ENCODE data around the gene TTYH3.

TTYH3 gene

DNA sequence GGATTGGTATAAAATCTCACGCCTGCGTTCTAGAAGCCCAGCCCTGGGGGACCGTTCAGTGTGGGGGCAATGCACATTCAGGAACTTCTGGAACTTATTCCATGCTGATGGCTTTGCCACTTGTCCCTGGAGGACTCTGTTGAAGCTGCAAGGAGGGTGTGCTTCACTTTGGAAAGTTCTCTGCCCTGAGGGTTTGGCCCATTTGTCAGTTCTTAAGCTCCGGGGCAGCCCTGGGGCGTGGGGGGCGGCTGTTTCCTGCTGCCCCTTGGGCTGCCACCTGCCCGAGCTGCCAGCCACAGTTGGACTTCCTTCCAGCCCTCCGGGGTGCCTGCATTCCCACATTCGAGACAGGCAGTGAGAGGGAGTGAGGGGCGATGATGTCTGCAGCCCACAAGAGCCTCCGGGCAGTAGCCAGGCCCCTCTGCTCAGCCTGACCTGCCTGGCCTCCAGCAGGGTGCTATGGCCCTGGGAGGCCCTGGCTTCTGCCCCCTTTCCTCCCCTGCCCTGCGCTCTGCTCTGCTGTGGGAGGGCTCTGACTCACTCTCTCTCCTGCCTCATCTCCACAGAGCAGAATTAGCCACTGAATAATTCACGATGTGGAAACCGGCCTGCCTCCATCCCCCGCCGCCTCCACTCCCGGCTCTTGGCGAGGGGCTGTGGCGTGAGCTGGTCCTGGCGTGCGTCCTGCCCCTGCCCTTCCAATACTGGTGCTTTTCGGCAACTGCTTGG, 1.9 kb downstream of the TTYH3 start:
- DNase-seq (ENCODE audit: extremely low read depth in 1 of 2, low read depth in 1 of 2), result no peak

GRCh38 chr7:2634267-2635145, 2.7 kb downstream of the TTYH3 start:
- no peak for DNase-seq (ENCODE audit: extremely low read depth in 1 of 2, low read depth in 1 of 2)

DNA sequence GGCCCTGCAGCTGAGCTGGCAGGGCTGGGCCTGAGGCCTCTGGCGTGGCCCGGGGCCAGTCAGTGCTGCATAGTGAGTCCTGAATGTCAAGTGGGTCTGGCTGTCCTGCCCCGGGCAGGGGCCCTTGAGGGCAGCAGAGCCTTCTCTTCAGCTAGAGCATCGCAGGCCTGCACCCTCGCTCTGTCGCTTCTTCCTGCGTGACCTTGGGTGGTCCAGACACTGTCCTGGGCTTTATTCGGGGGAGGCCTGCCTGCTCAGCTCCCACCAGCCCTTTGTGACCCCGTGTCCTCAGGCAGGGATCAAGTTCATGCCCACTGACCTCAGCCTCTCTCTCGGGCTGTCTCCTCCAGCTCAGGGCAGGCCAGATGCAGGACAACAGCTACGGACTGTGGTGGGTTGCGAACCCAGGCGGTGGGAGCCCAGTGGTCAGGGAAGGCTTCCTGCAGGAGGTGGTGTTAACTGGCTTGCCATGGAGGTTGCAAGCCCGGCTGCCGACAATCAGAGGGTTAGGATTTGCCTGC, 3.4 kb downstream of the TTYH3 start:
- no peak for DNase-seq (ENCODE audit: extremely low read depth in 1 of 2, low read depth in 1 of 2)

GRCh38 chr7:2635810-2636701, 4.3 kb downstream of the TTYH3 start:
- no peak for DNase-seq (ENCODE audit: extremely low read depth in 1 of 2, low read depth in 1 of 2)

DNA sequence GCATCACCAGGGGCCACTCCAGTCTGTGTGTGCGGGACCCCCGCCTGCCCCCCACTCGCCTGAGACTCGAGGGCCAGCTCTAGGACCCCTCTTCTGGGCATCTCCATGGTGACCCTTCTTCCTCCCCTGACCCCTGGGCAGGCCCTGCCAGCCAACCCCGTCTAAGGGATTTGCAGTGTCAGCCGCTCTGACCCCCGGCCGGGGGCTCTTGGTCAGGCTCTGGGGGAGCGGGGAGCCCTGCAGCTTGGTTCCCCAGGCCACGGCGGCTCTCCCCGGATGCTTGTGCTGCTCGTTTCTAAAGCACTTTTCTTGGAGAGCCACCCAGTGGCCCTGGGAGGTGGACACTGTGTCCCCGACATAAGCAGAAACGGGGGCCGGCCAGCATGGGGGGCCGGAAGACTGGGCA, 5.3 kb downstream of the TTYH3 start:
- no peak for DNase-seq (ENCODE audit: extremely low read depth in 1 of 2, low read depth in 1 of 2)

DNA sequence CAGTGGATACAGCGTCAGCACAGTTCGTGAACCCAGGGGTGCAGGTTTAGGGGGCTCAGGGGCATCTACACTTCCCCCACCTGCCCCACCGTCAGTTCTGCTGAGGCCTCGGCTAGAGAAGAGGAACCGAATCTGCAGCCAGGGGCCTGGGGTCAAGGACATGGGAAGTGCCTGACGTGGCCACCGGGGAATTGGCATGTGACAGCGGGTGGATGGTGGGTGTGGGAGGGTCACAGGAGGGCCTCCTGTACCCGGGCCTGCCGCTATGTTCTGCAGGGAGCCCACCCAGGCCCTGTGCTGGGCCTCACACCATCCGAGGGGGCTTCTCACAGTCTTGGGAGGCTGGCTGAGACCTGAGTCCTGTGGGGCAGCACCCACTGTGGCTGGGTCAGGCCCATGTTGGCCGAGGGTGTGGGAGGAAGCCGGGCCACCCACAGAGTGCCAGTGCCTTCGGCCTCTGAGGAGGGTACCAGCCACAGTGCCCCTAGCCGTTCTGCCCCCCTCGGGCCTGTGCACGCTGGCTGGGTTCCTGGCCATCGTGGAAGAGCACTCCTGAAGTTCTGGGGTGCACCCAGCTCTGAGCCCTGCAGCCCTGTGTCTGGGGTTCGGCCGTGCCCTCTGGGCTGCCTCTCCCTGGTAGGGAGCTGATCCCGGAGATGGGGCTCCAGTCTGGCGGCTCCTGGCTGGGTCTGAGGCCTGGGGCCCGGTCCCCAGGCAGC, 5.9 kb downstream of the TTYH3 start:
- no peak for DNase-seq (ENCODE audit: extremely low read depth in 1 of 2, low read depth in 1 of 2)

DNA sequence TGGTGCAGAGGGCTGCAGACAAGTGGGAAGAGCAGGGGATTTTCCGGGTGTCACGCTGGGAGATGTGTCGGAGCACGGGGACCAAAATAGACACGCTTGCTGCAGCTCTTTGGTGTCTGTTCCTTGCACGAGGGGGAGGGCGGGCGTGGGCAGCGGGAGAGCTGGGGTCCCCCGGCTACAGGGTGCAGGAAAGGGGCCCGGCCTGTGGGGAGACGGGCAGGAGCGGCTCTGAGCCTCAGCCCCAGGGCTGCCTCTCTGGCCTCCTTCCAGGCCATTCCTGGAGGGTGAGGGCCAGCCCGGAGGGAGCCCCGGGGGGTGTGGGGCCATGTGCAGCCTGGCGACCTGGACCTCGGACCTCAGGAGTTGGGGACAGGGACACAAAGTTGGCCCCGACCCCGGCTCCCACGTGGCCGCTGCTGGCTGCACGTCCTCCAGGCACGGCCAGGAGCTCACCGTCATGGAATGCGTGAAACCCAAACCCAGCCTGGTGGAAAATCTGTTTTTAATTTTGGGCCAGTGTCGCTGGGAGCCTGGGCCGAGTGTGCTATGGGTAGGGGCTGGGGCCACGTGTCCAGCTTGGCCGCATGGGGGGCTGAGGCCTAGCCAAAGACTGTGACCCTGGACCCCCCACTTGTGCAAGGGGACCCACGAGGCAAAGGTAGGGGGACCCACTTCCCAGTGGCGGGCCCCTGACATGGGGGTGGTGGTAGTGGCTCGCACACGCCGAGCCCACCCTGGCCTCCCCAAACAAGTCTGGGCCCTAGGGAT, 6.6 kb downstream of the TTYH3 start:
- DNase-seq (ENCODE audit: extremely low read depth in 1 of 2, low read depth in 1 of 2), result no peak

- DNase-seq (ENCODE audit: extremely low read depth in 1 of 2, low read depth in 1 of 2), result no peak
Measured at GRCh38 chr7:2639181-2639681, 7.4 kb downstream of the TTYH3 start.

DNA sequence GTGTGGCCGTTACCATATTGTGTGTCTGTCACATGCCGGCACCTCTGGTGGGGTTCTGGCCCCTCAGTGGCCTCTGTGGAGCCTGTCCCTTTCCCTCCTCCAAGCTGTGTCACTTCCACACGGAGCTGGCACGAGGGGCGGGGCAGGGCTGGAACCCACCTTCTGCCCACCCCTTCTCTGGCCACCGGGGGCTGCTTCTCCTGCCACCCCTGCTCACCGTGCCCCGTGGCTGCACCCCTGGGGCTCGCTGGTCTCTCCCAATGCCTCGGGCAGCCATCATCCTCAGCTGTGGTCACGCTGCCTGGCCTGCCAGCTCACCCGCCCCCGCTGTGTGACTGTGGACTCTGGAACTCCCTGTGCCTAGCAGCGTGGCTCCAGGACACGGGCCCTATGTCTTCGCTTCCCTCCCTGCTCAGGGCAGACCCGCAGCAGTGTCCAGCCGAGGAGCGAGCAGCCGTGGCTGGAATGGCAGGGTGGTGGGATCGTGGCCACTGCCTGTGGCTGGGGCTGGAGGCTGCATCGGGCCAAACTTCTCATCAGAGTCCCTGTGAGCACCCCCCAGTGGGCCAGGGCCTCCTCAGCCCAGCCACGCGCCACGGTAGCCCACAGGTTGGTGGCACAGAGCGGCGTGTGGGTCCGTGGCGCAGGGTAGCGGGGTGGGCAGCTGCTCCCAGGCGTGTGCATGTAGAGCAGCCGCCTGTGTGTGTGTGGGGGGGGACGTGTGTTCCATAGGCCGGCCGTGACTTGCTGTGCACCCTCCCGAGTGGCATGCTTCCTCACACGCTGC, 8.1 kb downstream of the TTYH3 start:
- no peak for DNase-seq (ENCODE audit: extremely low read depth in 1 of 2, low read depth in 1 of 2)

DNA sequence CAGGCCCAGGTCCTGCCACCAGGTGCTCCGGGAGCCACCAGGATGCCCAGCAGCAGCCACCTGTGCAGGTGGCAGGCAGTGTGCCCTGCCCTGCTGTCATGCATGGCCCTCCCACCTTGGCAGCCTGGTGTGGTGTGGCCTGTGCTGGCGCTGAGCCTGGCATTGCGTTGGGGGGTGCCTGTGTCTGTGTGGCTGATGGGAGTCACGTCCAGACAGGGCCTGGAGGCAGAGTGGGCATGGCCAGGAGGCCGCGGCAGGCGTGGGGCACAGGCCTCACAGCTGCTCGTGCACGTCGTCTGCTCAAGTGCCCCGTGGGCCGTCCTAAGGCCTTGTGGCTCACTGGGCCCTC, 8.7 kb downstream of the TTYH3 start:
- no peak for DNase-seq (ENCODE audit: extremely low read depth in 1 of 2, low read depth in 1 of 2)

DNA sequence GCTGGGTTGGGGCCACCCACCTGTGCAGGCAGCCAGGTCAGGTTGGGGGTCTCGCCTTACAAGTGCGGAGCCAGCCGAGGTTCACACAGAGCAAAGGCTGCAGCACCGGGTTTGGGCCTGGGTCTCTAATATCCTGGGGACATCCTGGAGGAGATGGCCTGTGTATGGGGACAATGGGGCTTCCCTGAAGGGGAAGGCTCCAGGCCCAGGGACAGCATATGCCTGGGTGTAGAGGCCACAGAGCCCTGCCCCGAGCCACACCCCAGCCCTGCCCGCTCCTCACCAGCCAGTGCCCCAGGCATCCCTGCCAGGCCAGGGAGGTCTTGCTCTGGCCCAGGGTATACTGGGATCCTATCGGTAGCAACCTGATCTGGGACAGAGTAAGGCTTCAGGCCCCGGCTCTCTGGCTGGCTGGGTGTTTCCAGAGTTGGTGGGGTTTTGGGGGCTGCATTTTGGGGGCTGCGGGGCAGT, 9.1 kb downstream of the TTYH3 start:
- DNase-seq (ENCODE audit: extremely low read depth in 1 of 2, low read depth in 1 of 2), result no peak

GRCh38 chr7:2641406-2642393, 9.9 kb downstream of the TTYH3 start:
- no peak for DNase-seq (ENCODE audit: extremely low read depth in 1 of 2, low read depth in 1 of 2)

DNA sequence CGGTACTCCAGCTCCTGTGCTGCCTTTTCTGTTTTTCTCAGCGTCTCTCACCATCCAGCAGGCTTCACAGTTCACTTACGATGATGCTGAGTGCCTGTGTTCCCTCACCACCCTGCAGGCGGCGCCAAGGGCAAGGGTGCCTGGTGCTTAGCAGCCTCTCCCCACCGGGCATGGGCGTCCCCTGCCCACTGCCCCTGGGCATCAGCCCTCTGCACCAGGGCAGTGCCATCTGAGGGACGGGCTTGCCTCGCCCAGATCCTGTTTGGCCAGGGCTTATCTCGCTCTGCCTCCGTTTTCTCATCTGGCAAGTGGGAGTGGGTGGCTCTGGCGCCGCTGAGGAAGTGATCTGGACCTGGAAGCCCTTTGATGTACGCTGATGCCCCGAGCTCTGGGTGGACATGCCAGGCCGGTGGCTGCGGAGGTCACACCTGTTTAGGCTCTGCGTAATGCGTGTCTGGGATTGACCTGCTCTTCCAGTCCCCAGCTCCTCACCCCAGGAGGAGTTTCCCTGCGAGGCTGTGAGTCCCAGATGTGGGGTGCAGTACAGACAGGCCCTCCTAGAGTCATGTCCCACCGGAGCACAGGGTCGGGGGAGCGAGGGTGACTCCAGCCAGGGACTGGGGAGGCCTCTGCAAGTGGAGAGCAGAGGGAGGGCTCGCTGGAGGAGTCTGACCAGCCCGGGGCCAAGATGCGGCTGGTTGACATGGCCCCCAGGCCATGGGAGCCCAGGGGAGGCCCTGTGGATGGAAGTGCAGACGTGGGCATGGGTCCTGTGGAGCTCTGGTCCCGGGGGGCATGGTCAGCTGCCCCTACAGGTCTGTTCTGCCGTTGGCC, 11.8 kb downstream of the TTYH3 start:
- no peak for DNase-seq (ENCODE audit: extremely low read depth in 1 of 2, low read depth in 1 of 2)

DNA sequence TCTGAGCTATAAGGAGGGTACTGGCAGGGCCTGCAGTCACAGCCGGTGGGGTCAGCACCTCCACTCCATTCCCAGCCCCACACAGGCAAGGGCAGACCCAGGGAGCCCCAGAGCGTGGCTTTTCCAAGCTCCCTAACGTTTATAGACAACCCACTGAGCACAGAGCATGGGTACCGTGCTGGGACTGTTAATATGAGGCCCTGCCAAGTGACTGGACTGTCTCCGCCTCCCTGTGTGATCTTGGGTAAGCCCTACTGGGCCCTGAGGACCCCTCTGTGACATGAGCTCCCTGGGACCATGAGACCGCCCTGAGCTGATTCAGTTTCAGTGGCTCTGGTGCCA, 12.4 kb downstream of the TTYH3 start:
- DNase-seq (ENCODE audit: extremely low read depth in 1 of 2, low read depth in 1 of 2), result no peak

DNA sequence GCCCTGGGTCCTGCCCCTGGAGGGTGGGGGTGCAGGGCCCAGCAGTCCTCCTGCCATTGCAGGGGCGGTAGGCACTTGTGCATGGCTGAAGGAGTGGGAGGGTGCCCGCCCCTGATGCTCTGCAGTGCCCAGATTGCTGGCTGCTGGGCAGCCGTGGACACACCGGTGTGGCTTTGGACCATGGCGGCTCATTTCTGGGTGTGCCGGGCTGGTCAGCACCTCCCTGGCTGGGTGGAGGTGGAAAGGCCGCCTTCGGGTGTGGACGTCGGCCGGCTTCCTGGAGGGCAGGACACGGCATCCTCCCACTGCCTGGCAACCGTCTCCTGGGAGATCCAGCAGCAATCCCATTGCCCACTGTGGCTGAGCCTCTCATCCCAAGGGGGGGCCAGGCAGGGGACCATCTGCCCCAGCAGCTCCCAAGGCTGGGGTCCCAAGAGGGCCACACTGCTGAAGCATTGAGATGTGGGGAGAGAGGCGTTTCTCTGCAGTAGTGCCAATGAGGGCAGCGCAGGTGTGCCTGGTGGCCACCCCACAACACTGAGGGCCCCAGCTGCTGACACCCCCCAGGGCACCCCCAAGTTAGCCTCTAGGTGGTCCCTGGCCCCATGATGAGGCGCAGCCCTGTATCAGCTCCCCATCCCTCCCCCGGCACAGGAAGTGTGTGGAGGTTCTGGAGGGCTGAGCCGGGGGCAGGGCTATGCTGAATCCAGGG, 12.9 kb downstream of the TTYH3 start:
- no peak for DNase-seq (ENCODE audit: extremely low read depth in 1 of 2, low read depth in 1 of 2)

DNA sequence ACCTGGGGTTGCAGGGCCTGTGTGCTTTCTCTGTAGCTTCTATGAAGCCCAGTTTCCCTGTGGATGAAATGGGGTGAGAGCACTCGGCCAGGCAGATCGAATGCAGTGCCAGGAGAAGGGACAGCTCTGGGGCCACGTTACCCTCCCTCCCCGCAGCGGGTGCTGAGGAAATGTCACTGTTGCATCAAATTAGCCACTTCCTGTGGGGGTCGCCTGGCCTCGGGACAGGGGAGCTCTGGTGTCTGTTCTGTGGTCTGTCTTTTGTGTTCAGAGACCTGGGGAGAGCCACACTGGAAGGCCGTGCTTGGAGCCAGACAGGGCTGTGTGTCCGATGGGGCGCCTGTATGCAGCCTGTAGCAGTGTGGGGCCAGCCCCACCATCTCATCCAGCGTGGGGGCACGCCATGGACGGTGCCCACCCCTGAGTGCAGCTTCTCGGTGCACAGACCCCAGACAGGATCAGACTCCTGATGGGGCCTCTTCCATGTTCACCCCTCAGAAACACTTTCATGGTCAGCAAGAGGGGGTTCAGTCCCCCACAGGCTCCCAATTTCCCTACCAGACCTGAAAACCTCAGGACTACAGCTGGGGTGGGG, 13.6 kb downstream of the TTYH3 start:
- DNase-seq (ENCODE audit: extremely low read depth in 1 of 2, low read depth in 1 of 2), result no peak
